Ectodermal cell (in vitro differentiated cells): Measurements from ENCODE around the gene AFDN.

Experiments used
- H3K27ac ChIP-seq: 2 replicates; pipeline ENCODE4 v1.7.0; 2013; ENCODE audit warnings: mild to moderate bottlenecking, low read depth, low read length; ENCODE audit not compliant: insufficient read depth, poor library complexity, severe bottlenecking
- H3K27me3 ChIP-seq: 2 replicates; pipeline ENCODE4 v1.7.0; 2013; ENCODE audit warnings: mild to moderate bottlenecking, low read length; ENCODE audit not compliant: insufficient read depth, control insufficient read depth, poor library complexity, severe bottlenecking
- H3K36me3 ChIP-seq: one replicate; pipeline ENCODE4 v1.7.0; 2013; ENCODE audit warnings: low read length; ENCODE audit not compliant: control insufficient read depth, insufficient read depth
- H3K4me1 ChIP-seq: one replicate; pipeline ENCODE4 v1.7.0; 2013; ENCODE audit warnings: low read length; ENCODE audit not compliant: control insufficient read depth, insufficient read depth
- H3K4me3 ChIP-seq: 2 replicates; pipeline ENCODE4 v1.7.0; 2013; ENCODE audit warnings: low read depth, low read length, control low read depth; ENCODE audit not compliant: insufficient read depth
- H3K9me3 ChIP-seq: 2 replicates; pipeline ENCODE4 v1.7.0; 2013; ENCODE audit warnings: mild to moderate bottlenecking, low read length, moderate library complexity; ENCODE audit not compliant: control insufficient read depth
- WGBS, 2 experiments: methylation state at CpG; one replicate each; pipeline ENCODE4 v1.1.7; 2013; ENCODE audit warnings: missing lambda C conversion rate in 2 of 2; 5-methylcytosine and 5-hydroxymethylcytosine counted together

Gene AFDN

DNA sequence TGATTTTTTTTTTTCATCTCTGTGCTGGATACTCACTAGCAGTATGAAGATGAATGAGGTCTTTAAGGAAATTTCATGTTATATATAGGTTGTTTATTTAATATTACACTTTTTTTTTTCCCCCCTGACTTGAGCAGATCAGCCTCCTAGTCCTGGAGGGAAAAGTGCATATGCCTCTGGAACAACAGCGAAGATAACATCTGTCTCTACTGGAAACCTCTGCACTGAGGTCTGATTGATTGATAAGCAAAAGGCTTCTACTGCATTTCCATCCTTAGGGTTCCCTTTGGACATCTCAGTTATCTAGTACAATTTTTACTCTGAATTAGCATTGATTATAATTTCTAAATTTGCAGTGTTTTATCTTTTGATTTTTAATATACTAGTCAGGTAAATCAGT is 121.0 kb downstream of the AFDN start:
- Histone ChIP-seq H3K27me3 (no peaks in the 10 kb centered on the region), H3K4me1 (no peaks in the 10 kb centered on the region), H3K36me3 (peaks cover 67% of the 10 kb centered on the region), H3K4me3 (no peak overlapping the region), H3K9me3 (no peaks in the 10 kb centered on the region), H3K27ac (no peak overlapping the region)
- 100% methylated on average over 1 of the region's 1 CpG for WGBS, 2 experiments

DNA sequence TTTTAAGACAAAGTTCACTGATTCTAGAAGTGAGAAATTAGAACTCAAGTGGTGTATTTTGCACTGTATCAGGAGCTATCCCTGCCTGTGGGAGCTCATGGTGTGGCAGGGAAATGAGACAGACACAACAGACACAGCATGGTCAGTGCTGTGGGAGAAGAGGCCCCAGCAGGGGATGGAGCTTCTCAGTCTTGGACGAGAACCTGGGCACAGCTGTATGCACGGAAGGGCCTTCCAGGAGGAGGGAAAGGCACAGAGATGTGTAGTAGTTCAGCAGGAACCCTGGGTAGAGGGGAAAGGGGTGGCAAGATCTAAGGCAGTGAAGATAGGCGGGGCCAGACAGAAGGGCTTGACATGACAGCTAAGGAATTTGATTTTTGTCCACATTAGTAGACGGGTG is 122.0 kb downstream of the AFDN start:
- 90 to 92% methylated on average over 4 of the region's 4 CpGs for WGBS, 2 experiments
- H3K4me1 ChIP-seq, result no peaks in the 10 kb centered on the region
- H3K27me3 ChIP-seq, result no peaks in the 10 kb centered on the region
- H3K27ac ChIP-seq, result no peak overlapping the region
- peaks cover 67% of the 10 kb centered on the region for H3K36me3 ChIP-seq
- no peak overlapping the region for H3K4me3 ChIP-seq
- H3K9me3 ChIP-seq, result no peaks in the 10 kb centered on the region

DNA sequence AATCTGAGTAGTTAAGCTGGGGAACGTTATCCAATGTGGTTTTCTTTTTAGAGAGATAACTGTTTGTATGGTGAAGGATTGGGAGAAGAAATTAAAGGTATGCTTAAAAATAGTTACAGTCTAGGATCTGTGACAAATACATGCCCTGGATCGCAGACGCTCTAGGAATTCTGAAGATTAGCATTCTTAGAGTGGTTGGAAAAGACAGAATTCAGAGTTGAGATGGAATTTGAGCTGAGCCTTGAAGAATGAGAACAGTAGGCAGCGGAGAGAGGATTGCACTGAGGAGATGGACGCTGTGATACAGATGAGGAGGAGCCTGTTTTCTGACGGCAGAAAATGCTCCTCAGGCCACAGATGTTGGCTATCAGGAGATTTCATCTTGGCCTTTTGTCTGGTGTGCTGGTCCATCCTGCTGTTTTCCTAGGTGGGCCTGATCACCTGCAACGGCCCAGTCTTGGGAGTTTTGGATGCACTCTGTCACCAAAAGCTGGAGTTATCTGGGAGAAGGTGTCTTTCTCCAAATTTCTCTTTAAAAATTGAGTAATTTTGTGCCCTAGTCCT is 122.5 kb downstream of the AFDN start:
- Histone ChIP-seq H3K4me1 (no peaks in the 10 kb centered on the region), H3K36me3 (peaks cover 63% of the 10 kb centered on the region), H3K4me3 (no peak overlapping the region), H3K27ac (no peak overlapping the region), H3K9me3 (no peaks in the 10 kb centered on the region), H3K27me3 (no peaks in the 10 kb centered on the region)
- WGBS, 2 experiments, result 96% methylated on average over 7 of the region's 7 CpGs

DNA sequence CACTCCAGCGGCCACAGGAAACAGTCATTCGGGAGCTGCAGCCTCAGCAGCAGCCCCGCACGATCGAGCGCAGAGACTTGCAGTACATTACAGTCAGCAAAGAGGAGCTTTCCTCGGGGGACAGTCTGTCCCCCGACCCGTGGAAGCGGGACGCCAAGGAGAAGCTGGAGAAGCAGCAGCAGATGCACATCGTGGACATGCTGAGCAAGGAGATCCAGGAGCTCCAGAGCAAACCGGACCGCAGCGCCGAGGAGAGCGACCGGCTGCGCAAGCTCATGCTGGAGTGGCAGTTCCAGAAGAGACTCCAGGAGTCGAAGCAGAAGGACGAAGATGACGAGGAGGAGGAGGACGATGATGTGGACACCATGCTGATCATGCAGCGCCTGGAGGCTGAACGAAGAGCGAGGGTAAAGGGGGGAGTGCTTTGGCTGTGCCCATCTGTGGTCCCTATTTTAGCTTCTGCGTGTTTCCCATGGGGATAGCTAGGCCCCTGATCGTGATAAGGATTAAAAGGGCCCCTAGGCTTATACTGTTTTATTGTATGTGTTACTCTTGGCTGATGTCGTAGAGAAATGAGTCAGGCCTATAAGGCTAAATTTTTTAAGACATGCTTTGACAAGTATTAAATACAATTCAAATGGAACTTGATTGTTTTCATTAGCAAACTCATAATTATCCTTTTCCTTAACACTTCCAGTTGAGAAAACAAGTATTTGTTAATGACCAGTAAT is 125.2 kb downstream of the AFDN start:
- Histone ChIP-seq H3K36me3 (peaks cover 44% of the 10 kb centered on the region), H3K9me3 (no peaks in the 10 kb centered on the region), H3K27me3 (no peaks in the 10 kb centered on the region), H3K4me1 (no peaks in the 10 kb centered on the region), H3K4me3 (no peak overlapping the region), H3K27ac (no peak overlapping the region)
- WGBS, 2 experiments, result 96% methylated on average over 29 of the region's 29 CpGs

DNA sequence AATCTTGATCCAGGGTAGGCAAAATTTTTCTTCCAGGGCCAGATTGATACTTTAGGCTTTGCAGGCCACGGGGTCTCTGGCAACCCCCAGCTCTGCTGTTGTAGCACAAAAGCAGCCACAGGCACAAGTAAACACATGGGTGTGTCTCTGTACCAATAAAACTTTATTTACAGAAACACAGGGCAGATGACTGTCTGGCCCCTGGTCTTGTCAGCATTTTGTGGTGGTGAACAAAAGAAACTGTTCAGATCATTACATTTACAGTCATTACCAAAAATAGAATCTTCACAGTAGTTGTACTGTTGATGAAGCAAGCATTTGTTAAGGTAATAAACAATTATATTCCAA is 125.8 kb downstream of the AFDN start:
- Histone ChIP-seq H3K27ac (no peak overlapping the region), H3K27me3 (no peaks in the 10 kb centered on the region), H3K36me3 (peaks cover 42% of the 10 kb centered on the region), H3K9me3 (no peaks in the 10 kb centered on the region), H3K4me1 (no peaks in the 10 kb centered on the region), H3K4me3 (no peak overlapping the region)
- 98 to 100% methylated on average over 1 of the region's 1 CpG for WGBS, 2 experiments

DNA sequence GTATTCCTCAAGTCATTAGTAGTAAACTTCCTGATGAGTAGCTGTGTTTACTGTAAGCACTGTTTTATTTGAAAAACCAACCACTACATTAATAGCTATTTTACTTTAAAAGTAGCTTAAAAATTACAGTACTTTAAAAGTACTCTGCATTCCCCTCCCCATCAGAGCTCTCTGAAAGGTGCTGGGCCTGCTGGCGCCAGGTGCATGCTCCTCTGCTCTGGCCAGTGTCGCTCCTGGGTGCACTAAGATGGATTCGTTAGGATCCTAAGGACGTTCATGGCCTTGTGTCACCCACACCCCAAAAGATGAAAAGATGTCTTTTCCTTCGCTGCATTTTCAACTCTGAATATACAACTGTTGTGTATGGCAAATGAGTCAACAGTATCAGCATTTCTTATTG is 126.8 kb downstream of the AFDN start:
- Histone ChIP-seq H3K27ac (no peak overlapping the region), H3K27me3 (no peaks in the 10 kb centered on the region), H3K9me3 (no peaks in the 10 kb centered on the region), H3K4me3 (no peak overlapping the region), H3K4me1 (no peaks in the 10 kb centered on the region), H3K36me3 (peaks cover 43% of the 10 kb centered on the region)
- WGBS, 2 experiments, result 95 to 97% methylated on average over 5 of the region's 5 CpGs

DNA sequence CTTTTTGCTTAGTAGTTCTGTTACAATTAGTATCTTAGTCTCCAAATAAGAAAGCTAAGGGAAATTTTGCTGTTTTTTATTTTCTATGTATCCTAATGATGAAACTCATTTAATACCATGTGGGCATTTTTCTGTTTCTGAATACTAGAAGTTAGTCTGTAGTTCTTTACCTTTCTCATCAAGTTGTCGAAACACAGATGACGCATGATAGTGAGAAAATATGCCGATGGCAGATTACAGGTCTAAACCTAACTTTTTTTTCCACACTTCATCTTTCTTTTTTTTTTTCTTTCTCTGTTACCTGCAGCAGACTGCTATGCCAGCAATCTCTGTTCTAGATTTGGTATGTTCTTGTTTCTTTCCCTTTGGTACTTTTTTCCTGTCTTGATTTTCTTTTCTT is 127.4 kb downstream of the AFDN start:
- no peaks in the 10 kb centered on the region for H3K9me3 ChIP-seq

DNA sequence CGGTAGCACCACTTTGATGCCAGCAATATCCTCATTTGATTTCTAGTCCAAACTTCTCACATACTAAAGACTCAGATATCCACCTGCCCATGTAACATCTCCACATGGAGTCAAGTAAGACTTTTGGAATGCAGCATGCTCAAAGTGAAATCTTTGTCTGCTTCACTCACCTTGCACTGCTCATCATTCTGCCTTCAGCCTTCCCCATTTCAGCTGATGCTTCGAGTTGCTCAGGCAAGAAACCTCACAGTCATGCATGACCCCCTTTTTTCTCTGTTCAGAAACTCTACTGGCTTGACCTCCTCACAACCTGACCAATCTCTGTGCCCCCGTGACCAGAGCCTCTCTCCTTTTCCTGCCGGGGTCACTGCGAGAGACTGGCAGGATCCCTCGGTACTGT is 129.8 kb downstream of the AFDN start:
- 91 to 95% methylated on average over 6 of the region's 6 CpGs for WGBS, 2 experiments
- no peak overlapping the region for H3K27ac ChIP-seq
- H3K9me3 ChIP-seq, result no peaks in the 10 kb centered on the region
- H3K4me1 ChIP-seq, result no peaks in the 10 kb centered on the region
- H3K4me3 ChIP-seq, result no peak overlapping the region
- peaks cover 22% of the 10 kb centered on the region for H3K36me3 ChIP-seq
- no peaks in the 10 kb centered on the region for H3K27me3 ChIP-seq

More for the DNA sequence above, 127.4 kb downstream of the AFDN start:
- peaks cover 38% of the 10 kb centered on the region for H3K36me3 ChIP-seq
- H3K4me3 ChIP-seq, result no peak overlapping the region
- no peak overlapping the region for H3K27ac ChIP-seq
- H3K4me1 ChIP-seq, result no peaks in the 10 kb centered on the region
- 96 to 98% methylated on average over 3 of the region's 3 CpGs for WGBS, 2 experiments
- H3K27me3 ChIP-seq, result no peaks in the 10 kb centered on the region

DNA sequence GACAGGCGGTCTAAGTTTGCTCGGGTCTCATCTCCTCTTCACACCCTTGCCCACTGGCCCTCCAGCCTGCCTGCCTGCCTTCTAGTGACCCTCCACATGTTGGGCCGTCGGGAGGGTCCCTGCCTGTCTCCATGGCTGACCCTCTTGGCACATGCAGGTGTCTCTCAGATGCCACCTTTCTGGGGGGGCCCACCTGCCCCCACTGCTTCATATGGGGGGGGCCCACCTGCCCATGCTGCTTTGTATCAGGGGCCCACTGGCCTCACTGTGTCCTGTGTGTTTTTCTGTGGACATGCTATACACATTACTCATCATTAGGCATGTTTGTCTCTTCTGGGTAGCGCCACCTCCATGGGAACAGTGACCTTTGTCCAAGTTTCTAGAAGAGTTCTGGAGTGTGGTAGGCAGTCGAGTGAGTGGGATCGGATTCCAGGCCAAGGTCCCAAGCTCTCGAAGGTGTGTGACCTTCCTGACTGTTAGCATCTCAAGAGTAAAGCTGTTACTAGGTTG is 130.3 kb downstream of the AFDN start:
- Histone ChIP-seq H3K4me3 (no peak overlapping the region), H3K27ac (no peak overlapping the region), H3K36me3 (peaks cover 20% of the 10 kb centered on the region), H3K9me3 (no peaks in the 10 kb centered on the region), H3K27me3 (no peaks in the 10 kb centered on the region), H3K4me1 (no peaks in the 10 kb centered on the region)
- WGBS, 2 experiments, result 95% methylated on average over 8 of the region's 8 CpGs

DNA sequence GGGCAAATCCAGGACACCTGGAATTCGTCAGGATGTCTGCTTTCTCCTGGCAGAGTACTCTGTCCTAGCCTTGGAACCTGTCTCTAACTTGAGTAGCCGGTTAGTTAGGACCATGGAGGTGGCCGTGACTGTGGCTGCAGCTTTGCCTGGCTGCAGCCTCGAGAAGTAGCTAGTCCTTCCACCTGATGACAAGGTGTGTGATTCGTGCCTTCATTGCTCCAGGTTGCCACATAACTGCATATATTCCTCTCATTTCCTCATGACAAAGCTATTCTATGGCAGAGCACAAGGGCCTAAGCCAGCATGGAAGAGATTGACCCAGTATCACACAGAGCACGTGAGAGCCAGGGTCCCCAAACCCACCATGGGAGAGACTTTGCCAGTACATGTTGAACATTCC is 130.9 kb downstream of the AFDN start:
- no peaks in the 10 kb centered on the region for H3K4me1 ChIP-seq
- no peaks in the 10 kb centered on the region for H3K9me3 ChIP-seq
- no peaks in the 10 kb centered on the region for H3K27me3 ChIP-seq
- H3K36me3 ChIP-seq, result peaks cover 18% of the 10 kb centered on the region
- WGBS, 2 experiments, result 94 to 96% methylated on average over 6 of the region's 6 CpGs
- H3K4me3 ChIP-seq, result no peak overlapping the region
- no peak overlapping the region for H3K27ac ChIP-seq
